IPS-NIHi7 (cell line): ENCODE data around the gene JARID2.

Source experiments
- DNase-seq: peaks from one replicate; pipeline ENCODE4 v3.0.0; 2012; ENCODE audit warnings: mixed read lengths; ENCODE audit errors: extremely low spot score

Gene JARID2

GRCh38 chr6:15439410-15440025 lies 193.6 kb downstream of the JARID2 start:
- DNase-seq, result no peak

DNA sequence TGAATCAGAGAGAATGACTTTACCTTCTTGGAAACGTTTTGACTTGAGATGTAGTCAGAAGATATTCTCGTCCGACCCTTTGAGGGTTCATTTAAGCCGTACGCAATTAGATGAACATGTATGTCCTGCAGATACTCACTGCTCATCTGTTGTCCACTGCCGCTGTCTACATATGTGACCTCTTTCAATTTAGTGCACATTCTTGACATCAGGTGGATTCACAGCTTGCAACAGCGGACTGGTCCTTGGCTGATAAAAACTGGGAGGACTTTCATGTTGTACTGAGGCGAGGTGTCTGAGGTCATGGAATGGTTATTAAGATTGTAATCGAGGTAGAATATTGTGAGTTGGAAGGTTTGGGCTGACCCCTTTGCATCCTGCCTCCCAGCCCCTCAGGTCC lies 194.2 kb downstream of the JARID2 start:
- DNase-seq, result no peak

DNA sequence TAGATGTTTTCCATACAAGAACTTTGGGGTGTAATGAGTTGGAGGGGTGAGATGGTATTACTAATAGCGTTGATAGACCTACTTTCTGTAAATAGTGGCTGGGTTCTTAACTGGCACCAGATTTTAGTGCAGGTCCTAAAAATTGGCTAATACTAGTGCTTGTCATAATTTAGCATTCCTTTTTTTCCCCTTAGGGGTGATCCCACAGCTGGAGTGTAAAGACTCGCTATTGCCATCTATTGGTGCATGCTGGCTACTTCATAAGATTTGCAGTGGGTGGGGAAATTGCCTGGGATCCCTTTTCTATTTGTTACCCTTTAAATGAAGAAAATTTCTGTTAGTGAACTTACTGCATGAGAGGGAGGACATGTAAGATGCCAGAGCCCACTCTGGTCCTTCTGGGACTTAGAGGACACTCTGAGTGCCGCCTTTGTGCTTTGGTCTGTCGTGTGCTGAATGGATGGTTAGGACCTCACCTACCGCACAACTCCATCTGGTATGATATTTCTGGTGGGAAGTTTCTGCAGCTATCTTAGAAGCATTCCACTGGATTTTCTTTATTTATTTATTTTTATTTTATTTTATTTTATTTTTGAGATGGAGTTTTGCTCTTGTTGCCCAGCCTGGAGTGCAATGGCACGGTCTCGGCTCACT lies 195.5 kb downstream of the JARID2 start:
- DNase-seq, result peak; percentile 52

- no peak for DNase-seq
Observed at GRCh38 chr6:15441981-15442380, 196.1 kb downstream of the JARID2 start.

- no peak for DNase-seq
Observed at GRCh38 chr6:15442467-15442866, 196.6 kb downstream of the JARID2 start.

GRCh38 chr6:15443119-15443830 lies 197.4 kb downstream of the JARID2 start:
- DNase-seq, result no peak

DNA sequence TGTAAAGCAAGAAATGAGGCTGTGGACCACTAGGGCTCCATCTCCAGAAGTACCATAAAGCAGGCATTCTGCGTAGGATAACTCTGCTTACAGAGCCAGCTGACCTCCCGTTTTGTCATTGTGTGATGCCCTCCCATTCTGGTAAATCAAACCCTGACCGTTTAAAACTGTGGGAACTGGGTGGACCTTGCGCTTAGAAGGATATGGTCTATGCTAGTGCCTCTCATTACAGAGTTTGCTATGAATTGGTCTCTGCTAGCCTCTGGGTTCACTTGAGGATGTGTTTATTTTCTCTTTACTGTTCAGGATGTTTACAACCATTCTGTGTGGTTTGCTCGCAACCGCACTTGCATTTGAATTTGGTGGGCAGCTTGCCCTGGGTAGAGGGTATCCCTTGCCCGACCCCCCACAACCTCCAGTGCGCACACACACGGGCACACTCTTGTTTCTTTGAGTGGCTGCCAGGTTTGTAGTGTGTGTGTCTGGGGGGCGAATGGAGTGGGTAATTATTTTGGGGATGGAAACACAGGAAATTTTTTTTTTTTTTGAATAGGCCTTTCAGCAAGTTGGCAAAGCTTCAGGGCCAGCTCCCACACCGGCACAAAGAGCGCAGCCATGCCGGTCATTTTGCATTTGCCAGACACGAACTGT lies 198.3 kb downstream of the JARID2 start:
- DNase-seq, result no peak

GRCh38 chr6:15444881-15445280 lies 199.0 kb downstream of the JARID2 start:
- no peak for DNase-seq

GRCh38 chr6:15447546-15448267 lies 201.8 kb downstream of the JARID2 start:
- DNase-seq, result no peak

DNA sequence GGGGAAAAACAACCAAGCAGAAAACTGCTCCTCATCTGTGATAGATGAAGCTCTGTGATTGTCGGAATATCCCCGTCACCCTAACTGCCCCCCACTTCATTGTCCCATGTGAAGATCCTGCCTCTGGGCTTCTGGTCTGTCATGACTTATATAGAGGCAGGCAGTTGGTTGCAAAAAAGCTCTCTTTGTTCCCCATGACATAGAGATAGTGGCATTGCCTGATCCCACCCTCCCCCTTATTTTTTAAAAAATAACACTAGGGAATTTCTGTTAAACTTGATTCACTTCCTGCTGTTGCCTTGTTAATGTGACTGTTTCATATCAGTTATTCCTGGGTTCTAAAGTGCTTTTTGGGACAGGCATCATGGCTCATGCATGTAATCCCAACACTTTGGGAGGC lies 203.1 kb downstream of the JARID2 start:
- DNase-seq, result no peak

DNA sequence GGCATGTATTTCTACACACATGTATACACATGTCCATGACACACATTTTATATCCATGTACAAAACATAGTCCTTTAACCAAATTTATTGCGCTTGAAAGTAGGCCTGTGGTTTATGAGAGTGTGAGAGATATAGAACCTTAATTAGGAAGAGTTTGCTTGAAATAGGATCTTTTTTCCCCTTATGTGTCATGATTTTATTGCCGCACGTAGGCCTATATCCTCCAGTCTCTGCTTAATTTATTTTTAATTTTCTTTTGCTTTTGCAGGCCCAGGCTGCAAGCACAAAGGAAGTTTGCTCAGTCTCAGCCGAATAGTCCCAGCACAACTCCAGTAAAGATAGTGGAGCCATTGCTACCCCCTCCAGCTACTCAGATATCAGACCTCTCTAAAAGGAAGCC lies 205.9 kb downstream of the JARID2 start:
- DNase-seq, result no peak

GRCh38 chr6:15452182-15452941 lies 206.5 kb downstream of the JARID2 start:
- no peak for DNase-seq

- DNase-seq, result no peak
Observed at GRCh38 chr6:15453186-15453585, 207.3 kb downstream of the JARID2 start.

GRCh38 chr6:15453622-15454021 lies 207.8 kb downstream of the JARID2 start:
- no peak for DNase-seq

- DNase-seq, result no peak
Observed at GRCh38 chr6:15456422-15456821, 210.6 kb downstream of the JARID2 start.

- no peak for DNase-seq
Observed at GRCh38 chr6:15457121-15457650, 211.3 kb downstream of the JARID2 start.

- no peak for DNase-seq
Observed at GRCh38 chr6:15458021-15458459, 212.2 kb downstream of the JARID2 start.

GRCh38 chr6:15460110-15460727 lies 214.3 kb downstream of the JARID2 start:
- no peak for DNase-seq

DNA sequence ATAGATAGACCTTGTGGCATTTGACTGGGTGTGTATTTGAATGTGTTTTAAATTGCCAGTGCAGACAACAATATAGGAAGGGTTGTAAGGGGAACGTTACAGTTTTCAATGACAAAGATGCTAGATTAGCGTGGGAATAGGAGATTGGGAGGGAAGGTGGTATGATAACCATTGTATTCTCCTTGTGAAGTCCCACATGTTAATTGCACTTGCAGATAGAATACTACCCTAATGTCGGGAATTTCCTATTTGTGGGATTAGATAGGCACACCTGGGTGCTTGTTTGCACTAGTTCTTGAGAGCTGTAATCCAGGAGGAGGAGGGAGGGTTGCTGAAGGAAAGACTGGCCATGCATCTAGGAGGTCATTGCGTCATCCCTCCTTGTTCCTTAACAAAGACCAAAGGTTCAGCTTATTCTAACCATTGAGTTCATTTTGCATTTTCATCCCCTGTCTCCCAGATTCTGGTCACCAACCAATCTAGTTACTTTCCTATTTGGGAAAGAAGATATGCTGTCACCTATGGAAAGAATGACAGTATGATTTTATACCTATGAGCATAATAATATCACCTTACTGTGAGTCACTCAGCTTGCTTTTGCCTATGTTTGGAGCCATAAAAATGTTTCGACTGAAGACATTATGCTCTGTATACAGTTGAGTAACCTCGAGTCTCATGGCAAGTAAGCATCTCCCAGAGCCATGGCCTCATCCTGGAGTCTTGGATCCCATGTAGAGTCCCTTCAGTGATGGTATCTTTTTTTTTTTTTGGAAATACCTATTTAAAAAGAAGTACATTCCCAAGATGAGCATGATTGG lies 215.5 kb downstream of the JARID2 start:
- DNase-seq, result no peak

DNA sequence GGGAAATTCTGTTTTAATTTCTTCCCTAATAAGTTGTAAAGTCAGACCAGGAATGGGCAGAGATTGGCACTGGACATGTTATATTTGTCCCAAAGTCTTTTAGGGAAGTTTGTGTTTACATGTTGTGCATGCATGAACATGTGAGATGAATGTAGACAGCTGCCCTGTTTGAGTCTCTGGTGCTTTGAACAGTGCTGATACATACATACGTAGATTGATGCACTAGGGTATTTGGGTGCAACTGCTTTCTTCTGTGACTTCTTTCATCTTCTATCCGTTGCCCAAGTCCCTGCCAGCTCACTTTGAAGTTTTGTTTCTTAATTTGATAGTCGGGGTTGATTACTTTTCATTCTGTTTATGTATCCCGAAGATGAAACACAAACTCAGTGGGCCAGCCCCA lies 216.4 kb downstream of the JARID2 start:
- no peak for DNase-seq
